Measurements from ENCODE around the gene RHOT1.
"Not testable (repeated sequence)": the region's sequence is repeated elsewhere in the genome, so short reads cannot be mapped to it uniquely, and the experiment has no call there.

RHOT1 gene

GRCh38 chr17:32124985-32125847, 17.1 kb upstream of the RHOT1 start:
- peak; percentile 21 for DNase-seq (ENCODE audit: low read depth)

GRCh38 chr17:32125848-32126153, 16.5 kb upstream of the RHOT1 start:
- no peak for DNase-seq (ENCODE audit: low read depth)

- no peak for DNase-seq (ENCODE audit: low read depth)
These were observed 16.0 kb upstream of the RHOT1 start for GRCh38 chr17:32126325-32126724.

- DNase-seq (ENCODE audit: low read depth), result no peak
These were observed 15.6 kb upstream of the RHOT1 start for GRCh38 chr17:32126746-32127145.

GRCh38 chr17:32127158-32127897, 15.0 kb upstream of the RHOT1 start:
- DNase-seq (ENCODE audit: low read depth), result peak; percentile 84

- DNase-seq (ENCODE audit: low read depth), result not testable (repeated sequence)
These were observed 13.8 kb upstream of the RHOT1 start for GRCh38 chr17:32128470-32128869.

- peak; percentile 27 for DNase-seq (ENCODE audit: low read depth)
These were observed 6.7 kb upstream of the RHOT1 start for GRCh38 chr17:32135497-32136117.

GRCh38 chr17:32136856-32137255, 5.4 kb upstream of the RHOT1 start:
- DNase-seq (ENCODE audit: low read depth), result no peak

- DNase-seq (ENCODE audit: low read depth), result not testable (repeated sequence)
These were observed 2.8 kb upstream of the RHOT1 start for GRCh38 chr17:32139504-32139903.

GRCh38 chr17:32141258-32141657, 1.0 kb upstream of the RHOT1 start:
- DNase-seq (ENCODE audit: low read depth), result peak; percentile 97

GRCh38 chr17:32141679-32142037, 644 bp upstream of the RHOT1 start:
- DNase-seq (ENCODE audit: low read depth), result no peak

- peak; percentile 90 for DNase-seq (ENCODE audit: low read depth)
These were observed 690 bp downstream of the RHOT1 start for GRCh38 chr17:32142857-32143526.

- DNase-seq (ENCODE audit: low read depth), result no peak
These were observed 1.2 kb downstream of the RHOT1 start for GRCh38 chr17:32143527-32143870.

- DNase-seq (ENCODE audit: low read depth), result not testable (repeated sequence)
These were observed 2.1 kb downstream of the RHOT1 start for GRCh38 chr17:32144442-32144841.

GRCh38 chr17:32148351-32148750, 6.0 kb downstream of the RHOT1 start:
- no peak for DNase-seq (ENCODE audit: low read depth)

GRCh38 chr17:32150358-32150757, 8.1 kb downstream of the RHOT1 start:
- no peak for DNase-seq (ENCODE audit: low read depth)

GRCh38 chr17:32152130-32152529, 9.8 kb downstream of the RHOT1 start:
- peak; percentile 14 for DNase-seq (ENCODE audit: low read depth)

- no peak for DNase-seq (ENCODE audit: low read depth)
These were observed 13.6 kb downstream of the RHOT1 start for GRCh38 chr17:32155896-32156295.

GRCh38 chr17:32156656-32157055, 14.4 kb downstream of the RHOT1 start:
- DNase-seq (ENCODE audit: low read depth), result no peak

GRCh38 chr17:32157225-32157624, 14.9 kb downstream of the RHOT1 start:
- DNase-seq (ENCODE audit: low read depth), result peak; percentile 93

- no peak for DNase-seq (ENCODE audit: low read depth)
These were observed 16.7 kb downstream of the RHOT1 start for GRCh38 chr17:32158870-32159585.

Data from iris pigment epithelial cell (primary cell).